ENCODE measurements around the gene CACNB4.

The CACNB4 gene

GRCh38 chr2:151937966-151938365 lies 160.9 kb downstream of the CACNB4 start:
- in situ Hi-C loops (cut with HindIII; ENCODE audit: low sequenced_read_pairs), result no loop called here
- no peak for DNase-seq (ENCODE audit: low read depth)
- H3K4me3 ChIP-seq (ENCODE audit: low read depth, low read length), result no peak overlapping the region
- no peak for TF ChIP-seq CTCF (IDR thresholded peaks at IDR 0.05; ENCODE audit: low read depth, low read length, missing control alignments)

GRCh38 chr2:151936626-151937025 lies 162.2 kb downstream of the CACNB4 start:
- in situ Hi-C loops (cut with HindIII; ENCODE audit: low sequenced_read_pairs), result no loop called here
- TF ChIP-seq CTCF (IDR thresholded peaks at IDR 0.05; ENCODE audit: low read depth, low read length, missing control alignments), result no peak
- no peak for DNase-seq (ENCODE audit: low read depth)
- H3K4me3 ChIP-seq (ENCODE audit: low read depth, low read length), result no peak overlapping the region

DNA sequence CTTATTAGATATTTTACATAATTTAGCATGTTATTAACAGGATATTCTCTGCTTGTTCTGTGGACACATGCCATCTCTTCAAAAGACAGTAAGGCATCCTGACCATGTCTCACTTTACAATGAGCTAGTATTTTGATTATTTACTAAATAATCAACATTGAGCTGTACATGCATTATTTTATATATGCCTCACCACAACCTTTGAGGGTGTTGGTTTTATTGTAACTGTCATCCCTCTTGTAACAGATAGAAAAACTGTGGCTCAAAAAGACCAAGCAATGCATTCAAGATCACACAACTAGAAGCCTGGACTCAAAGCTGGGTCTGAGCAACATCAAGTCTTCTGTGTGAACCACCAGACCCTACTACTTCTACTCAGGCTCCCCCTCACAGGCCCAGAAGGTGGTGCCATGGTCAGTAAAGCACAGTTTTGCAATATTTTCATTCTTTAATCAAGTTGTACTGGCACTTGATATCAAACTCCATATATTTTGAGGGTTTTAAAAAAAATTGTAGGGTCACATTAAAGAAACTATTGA lies 165.5 kb downstream of the CACNB4 start:
- H3K4me3 ChIP-seq (ENCODE audit: low read depth, low read length), result no peak overlapping the region
- in situ Hi-C loops (cut with HindIII; ENCODE audit: low sequenced_read_pairs), result no loop called here
- no peak for DNase-seq (ENCODE audit: low read depth)
- TF ChIP-seq CTCF (IDR thresholded peaks at IDR 0.05; ENCODE audit: low read depth, low read length, missing control alignments), result no peak

DNA sequence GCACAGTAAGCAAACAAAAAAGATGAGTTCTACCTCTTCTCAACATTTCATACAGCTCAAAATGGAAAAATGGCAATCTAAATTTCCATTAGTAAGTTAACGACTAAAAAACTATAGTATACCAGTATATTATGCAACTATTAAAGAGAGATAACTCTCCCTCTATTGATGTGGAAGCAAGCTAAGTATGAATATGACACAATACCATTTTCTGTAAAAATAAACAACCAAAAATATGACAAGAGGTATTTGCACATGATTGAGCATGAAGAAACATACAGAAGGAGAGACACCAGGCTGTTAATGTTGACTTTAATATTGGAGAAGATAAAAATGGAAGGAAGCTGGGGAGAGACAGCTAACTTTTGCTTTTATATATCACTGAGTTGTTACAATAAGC lies 167.1 kb downstream of the CACNB4 start:
- in situ Hi-C loops (cut with HindIII; ENCODE audit: low sequenced_read_pairs), result no loop called here
- DNase-seq (ENCODE audit: low read depth), result no peak
- no peak overlapping the region for H3K4me3 ChIP-seq (ENCODE audit: low read depth, low read length)
- TF ChIP-seq CTCF (IDR thresholded peaks at IDR 0.05; ENCODE audit: low read depth, low read length, missing control alignments), result no peak

DNA sequence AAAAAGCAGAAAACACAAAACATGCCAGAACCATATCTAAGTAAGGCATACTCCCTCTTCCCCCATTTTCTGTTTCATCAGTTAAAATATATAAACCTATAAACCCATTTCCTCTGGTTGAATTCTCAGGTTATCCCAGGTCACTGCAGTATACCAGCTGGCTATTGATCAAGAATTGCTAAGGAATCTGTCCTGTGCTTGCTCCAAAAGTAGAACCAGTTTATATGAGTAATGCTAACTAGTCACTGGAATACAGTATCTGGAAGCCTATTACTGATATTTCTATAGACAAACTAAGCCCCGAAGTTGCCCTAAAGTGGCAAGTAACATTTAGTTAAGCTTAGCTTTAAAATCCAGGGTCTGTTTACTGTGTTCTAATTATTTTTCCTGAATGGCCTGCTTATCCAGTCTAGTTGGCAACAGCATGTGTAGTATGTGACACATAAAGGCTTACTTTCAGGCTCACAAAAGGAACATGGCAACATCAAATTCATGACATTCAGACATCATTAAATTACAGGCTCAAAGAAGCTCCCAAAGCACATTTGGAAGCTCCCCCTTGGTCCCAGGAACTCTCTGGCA lies 167.7 kb downstream of the CACNB4 start:
- H3K4me3 ChIP-seq (ENCODE audit: low read depth, low read length), result no peak overlapping the region
- in situ Hi-C loops (cut with HindIII; ENCODE audit: low sequenced_read_pairs), result no loop called here
- no peak for DNase-seq (ENCODE audit: low read depth)
- TF ChIP-seq CTCF (IDR thresholded peaks at IDR 0.05; ENCODE audit: low read depth, low read length, missing control alignments), result no peak

DNA sequence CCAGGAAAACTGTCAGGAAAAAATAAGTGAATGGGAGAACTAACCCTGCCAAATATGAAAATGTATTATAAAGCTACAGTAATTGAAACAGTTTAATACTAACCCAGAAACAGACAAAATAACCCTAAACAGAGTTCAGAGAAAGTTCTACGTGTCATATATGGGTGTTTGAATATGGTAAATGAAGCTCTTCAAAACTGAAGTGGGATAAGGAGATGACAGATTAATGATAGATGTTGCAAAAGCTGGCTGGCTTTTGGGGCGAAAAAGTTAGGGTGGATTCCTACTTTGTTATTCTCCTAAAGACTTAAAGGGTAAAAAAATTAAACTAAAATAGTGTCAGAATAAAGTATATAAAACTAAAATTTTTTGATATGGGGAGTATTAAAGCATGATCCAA lies 168.8 kb downstream of the CACNB4 start:
- DNase-seq (ENCODE audit: low read depth), result no peak
- in situ Hi-C loops (cut with HindIII; ENCODE audit: low sequenced_read_pairs), result no loop called here
- no peak for TF ChIP-seq CTCF (IDR thresholded peaks at IDR 0.05; ENCODE audit: low read depth, low read length, missing control alignments)
- no peak overlapping the region for H3K4me3 ChIP-seq (ENCODE audit: low read depth, low read length)
